Middle frontal gyrus (tissue), 1 donor: ENCODE measurements around the gene SLC25A24.
"Not testable (repeated sequence)": the region's sequence is repeated elsewhere in the genome, so short reads cannot be mapped to it uniquely, and the experiment has no call there.

Experiments used
- DNase-seq: peaks from one replicate; pipeline ENCODE4 v3.0.0-alpha.2; 2015; ENCODE audit warnings: low spot score; ENCODE audit errors: extremely low spot score

SLC25A24 gene

GRCh38 chr1:108199201-108199691, 897 bp downstream of the SLC25A24 start:
- DNase-seq: no peak

- no peak for DNase-seq
Observed at GRCh38 chr1:108194051-108194450, 6.1 kb downstream of the SLC25A24 start.

- DNase-seq: no peak
Observed at GRCh38 chr1:108193333-108193732, 6.8 kb downstream of the SLC25A24 start.

DNA sequence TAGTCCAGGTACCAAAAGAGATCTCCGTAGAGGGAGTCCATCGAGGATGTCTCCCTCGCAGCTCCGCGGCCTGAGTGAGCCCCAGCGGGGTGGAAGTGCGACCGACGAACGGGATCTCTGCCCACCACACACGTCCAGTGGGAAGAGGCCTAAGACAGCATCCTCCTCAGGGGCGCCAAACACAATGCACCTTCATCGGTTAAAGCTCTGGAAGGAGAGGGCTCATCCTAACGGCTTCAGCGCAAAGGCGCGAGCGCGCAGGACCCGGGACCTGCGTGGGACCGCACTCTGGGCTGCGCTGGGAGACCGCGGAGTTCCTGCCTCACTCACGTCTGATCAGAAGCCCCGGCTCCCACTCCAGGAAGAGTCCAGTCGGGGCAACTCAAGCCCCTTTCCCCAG, 7.6 kb downstream of the SLC25A24 start:
- no peak for DNase-seq

DNA sequence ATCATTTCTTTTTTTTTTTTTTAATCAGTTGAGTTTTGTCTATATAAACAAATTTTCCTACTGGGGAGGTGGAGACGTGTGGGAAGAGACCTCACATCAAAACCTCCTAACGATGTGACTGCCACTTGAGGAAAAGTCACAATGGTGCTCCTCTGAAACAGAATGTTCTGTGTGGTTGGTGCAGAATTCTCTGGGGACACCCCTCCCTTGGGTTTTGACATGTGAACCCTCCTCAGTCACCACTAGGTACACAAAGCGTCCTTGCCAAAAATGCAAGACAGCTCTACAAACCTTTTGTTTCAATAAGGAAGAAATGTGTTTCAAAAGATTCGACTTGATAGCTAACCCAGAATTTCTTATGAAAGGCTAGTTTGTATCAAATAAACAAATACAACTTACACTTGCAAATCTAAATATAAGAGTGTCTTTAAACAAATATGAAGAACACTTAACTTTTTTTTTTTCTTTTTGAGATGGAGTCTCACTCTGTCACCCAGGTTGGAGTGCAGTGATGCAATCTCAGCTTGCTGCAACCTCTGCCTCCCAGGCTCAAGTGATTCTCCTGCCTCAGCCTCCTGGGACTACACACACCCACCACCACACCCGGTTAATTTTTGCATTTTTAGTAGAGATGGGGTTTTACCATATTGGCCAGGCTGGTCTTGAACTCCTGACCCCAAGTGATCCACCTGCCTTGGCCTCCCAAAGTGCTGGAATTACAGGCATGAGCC, 9.3 kb downstream of the SLC25A24 start:
- DNase-seq: no peak

GRCh38 chr1:108190001-108190634, 10.0 kb downstream of the SLC25A24 start:
- DNase-seq: no peak

GRCh38 chr1:108188801-108189200, 11.3 kb downstream of the SLC25A24 start:
- no peak for DNase-seq

GRCh38 chr1:108182959-108183700, 17.0 kb downstream of the SLC25A24 start:
- DNase-seq: no peak

GRCh38 chr1:108179018-108179417, 21.1 kb downstream of the SLC25A24 start:
- DNase-seq: no peak

- DNase-seq: not testable (repeated sequence)
Observed at GRCh38 chr1:108162409-108162808, 37.7 kb downstream of the SLC25A24 start.

- DNase-seq: not testable (repeated sequence)
Observed at GRCh38 chr1:108159951-108160350, 40.2 kb downstream of the SLC25A24 start.

DNA sequence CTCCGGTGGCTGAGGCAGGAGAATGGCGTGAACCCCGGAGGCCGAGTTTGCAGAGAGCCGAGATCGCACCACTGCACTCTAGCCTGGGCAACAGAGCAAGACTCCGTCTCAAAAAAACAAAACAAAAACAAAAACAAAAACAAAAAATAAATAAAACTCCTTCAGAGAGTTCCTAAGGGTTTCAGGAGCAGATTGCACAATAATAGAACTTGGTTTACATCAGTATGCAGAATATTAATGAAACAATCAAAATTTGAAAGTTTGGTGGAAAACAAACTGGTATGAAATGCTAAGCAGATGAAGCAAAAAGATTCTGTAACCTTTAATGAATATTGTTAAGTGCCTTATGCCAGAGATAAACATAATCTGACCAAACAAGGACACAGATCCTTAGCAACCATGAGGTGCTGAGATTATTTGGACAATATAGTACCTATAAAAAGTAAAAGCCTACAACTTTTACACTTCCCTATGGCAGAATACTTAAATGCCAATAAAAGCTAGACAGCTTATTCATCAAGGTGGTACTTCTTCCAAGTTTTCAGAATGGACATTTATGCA, 41.2 kb downstream of the SLC25A24 start:
- no peak for DNase-seq

GRCh38 chr1:108154314-108154713, 45.8 kb downstream of the SLC25A24 start:
- no peak for DNase-seq

DNA sequence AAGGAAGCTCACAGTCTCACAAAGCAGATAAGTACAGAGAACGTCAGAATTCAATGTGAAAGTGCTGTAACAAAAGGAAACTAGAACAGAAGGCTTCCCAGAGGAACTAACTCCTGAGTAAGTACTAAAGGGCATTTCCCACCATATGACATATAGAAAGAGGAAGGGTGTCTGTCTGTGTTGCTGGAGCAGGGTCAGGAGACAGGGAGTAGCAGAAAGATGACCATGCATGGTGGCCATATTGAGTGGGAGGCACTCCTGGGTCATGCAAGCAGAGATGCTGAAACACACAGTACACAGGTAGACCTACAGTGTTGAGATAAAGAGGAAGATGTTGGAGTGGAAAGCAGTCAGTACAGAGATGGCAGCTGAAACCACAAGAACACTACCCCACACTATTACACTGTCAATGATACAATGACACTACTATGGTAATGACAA, 47.3 kb downstream of the SLC25A24 start:
- no peak for DNase-seq

DNA sequence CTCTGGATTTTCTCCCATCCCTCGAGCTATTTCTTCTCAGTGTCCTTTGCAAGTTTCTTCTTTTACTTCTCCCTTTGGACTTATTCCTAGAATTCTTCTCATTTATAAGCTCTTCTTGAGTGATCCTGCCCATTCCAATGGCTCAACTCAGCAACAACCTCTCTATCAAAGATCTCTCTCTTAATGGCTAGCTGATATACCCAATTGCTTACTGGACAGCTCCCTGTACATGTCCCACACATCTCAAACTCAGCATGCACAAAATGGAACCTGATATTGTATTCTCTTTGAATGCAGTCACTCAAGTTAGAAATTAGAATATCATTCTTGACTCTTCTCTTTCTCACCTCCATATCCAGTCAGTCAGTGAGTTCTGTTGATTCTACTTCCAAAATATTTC, 48.6 kb downstream of the SLC25A24 start:
- no peak for DNase-seq

DNA sequence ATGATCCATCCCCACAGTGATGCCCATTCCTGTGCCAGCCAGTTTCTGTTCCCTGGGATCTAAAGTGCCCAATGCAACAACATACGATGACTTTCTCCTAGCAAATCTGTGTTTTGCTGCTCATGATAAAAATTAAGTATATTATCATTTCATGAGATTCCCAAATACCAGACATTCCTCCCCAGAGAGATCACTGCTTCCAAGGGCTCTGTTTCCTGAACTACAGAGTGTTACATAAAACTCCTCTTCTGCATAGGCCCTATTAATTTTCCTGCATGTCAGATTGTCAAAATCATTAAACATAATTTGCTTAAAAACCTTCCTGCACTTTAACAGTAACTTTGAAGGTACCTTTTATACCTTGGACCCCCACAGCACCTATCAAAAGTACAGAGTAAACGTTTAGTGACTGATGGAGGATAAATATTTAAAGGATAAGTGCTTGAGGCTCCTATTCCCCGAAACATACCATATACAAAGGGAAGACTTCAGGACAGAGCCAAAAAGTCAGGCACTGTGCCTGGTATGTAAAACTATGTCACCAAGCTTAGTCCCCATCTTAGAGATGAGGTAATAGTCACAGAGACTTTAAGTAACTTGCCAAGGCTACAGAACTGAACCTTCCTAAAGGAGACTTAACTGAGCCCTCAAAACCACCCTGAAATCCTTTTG, 50.2 kb downstream of the SLC25A24 start:
- DNase-seq: no peak

DNA sequence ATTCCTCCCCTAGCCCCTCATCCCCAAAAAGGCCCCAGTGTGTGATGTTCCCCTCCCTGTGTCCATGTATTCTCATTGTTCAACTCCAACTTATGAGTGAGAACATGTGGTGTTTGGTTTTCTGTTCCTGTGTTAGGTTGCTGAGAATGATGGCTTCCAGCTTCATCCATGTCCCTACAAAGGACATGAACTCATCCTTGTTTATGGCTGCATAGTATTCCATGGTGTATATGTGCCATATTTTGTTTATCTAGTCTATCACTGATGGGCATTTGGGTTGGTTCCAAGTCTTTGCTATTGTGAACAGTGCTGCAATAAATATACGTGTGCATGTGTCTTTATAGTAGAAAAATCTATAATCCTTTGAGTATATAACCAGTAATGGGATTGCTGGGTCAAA, 55.6 kb downstream of the SLC25A24 start:
- DNase-seq: not testable (repeated sequence)

DNA sequence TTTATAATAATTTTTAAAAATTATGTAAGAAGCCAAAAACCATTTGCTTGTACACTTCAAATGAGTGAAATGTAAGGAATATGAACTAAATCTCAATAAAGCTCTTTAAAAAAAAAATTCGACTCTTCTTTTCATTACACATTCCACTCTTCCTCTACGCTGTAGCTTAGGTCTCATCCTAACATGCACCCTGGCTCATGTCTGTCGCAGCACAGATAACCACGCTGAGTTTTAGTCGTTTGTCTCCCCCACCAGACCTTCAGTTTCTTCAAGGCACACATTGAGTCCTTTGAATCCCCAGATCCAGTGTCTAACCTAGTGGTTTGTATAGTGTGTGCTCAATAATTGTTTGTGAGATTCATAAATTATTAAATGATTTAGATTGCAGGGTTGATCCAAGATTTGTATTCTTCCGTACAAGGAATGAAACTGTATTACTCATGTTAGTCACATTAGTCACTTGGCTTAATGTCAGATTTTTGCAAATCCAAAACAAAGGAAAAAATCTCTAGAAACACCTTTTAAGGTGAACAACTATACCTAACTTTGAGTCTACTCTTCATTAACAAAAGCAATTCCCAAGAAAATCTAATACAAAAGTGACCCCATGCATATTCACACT, 57.3 kb downstream of the SLC25A24 start:
- DNase-seq: no peak

GRCh38 chr1:108142258-108142657, 57.9 kb downstream of the SLC25A24 start:
- no peak for DNase-seq

GRCh38 chr1:108141621-108142020, 58.5 kb downstream of the SLC25A24 start:
- no peak for DNase-seq

DNA sequence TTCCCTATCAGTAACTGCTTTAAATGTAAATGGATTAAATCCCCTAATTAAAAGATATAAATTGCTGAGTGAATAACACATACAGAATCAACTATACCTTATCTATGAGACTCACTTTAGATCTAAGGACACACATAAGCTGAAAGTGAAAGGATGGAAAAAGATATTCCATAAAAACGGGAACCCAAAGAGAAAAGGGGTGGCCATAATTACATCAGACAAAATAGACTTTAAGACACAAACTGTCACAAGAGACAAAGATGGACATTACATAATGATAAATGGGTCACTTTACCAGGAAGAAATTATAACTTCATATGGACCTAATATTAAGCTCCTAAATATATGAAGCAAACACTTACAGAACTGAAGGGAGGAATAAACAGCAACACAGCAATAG, 59.2 kb downstream of the SLC25A24 start:
- no peak for DNase-seq
